Prostate gland (tissue), 2 donors: ENCODE measurements around the gene PDLIM1. TPM values are rescaled to one million over a fixed set of nuclear protein-coding genes. Genes with fewer than 3 reads are reported as not detected.

Experiments
- DNase-seq: peaks from one replicate; pipeline ENCODE4 v3.0.0-alpha.2; 2019; ENCODE audit warnings: low spot score
- H3K27ac ChIP-seq, 2 donors: fragments of 200-600 bp; sonication (generic); 2 replicates each; pipeline ENCODE4 v1.5.1; 2017 to 2019
- H3K27me3 ChIP-seq: fragments of 200-600 bp; sonication (generic); replicated peaks from 2 replicates; pipeline ENCODE4 v1.5.1; 2019; ENCODE audit not compliant: insufficient read depth
- H3K36me3 ChIP-seq, 2 donors: fragments of 200-600 bp; sonication (generic); 1 replicate in 1 of 2; 2 replicates in 1 of 2; pipeline versions ENCODE4 v1.5.1 to v1.8.1; 2017 to 2019
- H3K4me1 ChIP-seq: fragments of 200-600 bp; sonication (generic); replicated peaks from 2 replicates; pipeline ENCODE4 v1.5.1; 2019
- H3K4me3 ChIP-seq, 2 donors: fragments of 200-600 bp; sonication (generic); 2 replicates each; pipeline ENCODE4 v1.5.1; 2017 to 2019
- H3K9me3 ChIP-seq: fragments of 200-600 bp; sonication (generic); 2 replicates; pipeline ENCODE4 v1.5.1; 2017
- CTCF ChIP-seq, 4 experiments: fragments of 200-600 bp in 2 of 4; fragments of 450-650 bp in 2 of 4; sonication (generic) in 2 of 4; IDR thresholded peaks; 1 replicate in 3 of 4; 2 replicates in 1 of 4; pipeline ENCODE4 v1.5.1; 2016 to 2019; ENCODE audit warnings: antibody characterized with exemption in 4 of 4, mild to moderate bottlenecking in 2 of 4, moderate library complexity in 2 of 4
- POLR2A ChIP-seq: fragments of 450-650 bp; IDR thresholded peaks from one replicate; pipeline ENCODE4 v1.6.1; 2016; ENCODE audit warnings: antibody characterized with exemption, mild to moderate bottlenecking
- POLR2AphosphoS5 ChIP-seq: sonication (generic); formaldehyde crosslinking; IDR thresholded peaks from one replicate; pipeline ENCODE4 v1.6.1; 2017; ENCODE audit warnings: antibody characterized with exemption
- WGBS: methylation state at CpG from one replicate; pipeline ENCODE4 v1.1.5; 2018; 5-methylcytosine and 5-hydroxymethylcytosine counted together
- intact Hi-C: fragments of 100-400 bp; cut with DNase I; formaldehyde crosslinking; loops from one replicate; pipeline ENCODE4 v1.14.2; 2022
- total RNA-seq, 2 donors: library from RNA; depleted of rRNA; stranded (reverse); fragments of >200 nt; gene quantifications; one replicate each; pipeline ENCODE4 v1.1.0, GENCODE V29; 2016

Gene PDLIM1
- total RNA-seq, 2 donors from 2014 or later = 63.2 to 82.0 TPM

- H3K27me3 ChIP-seq = no peaks in the 10 kb centered on the region
- intact Hi-C loops = no loop called here
- no peak overlapping the region for H3K4me3 ChIP-seq
- no peak overlapping the region for H3K27ac ChIP-seq
- H3K4me1 ChIP-seq = no peaks in the 10 kb centered on the region
- H3K36me3 ChIP-seq = no peaks in the 10 kb centered on the region
- TF ChIP-seq POLR2AphosphoS5 (no peak), POLR2A (no peak), CTCF (IDR thresholded peaks at IDR 0.05) (no peak)
- no peak for DNase-seq
- H3K9me3 ChIP-seq = no peaks in the 10 kb centered on the region
Measured at GRCh38 chr10:95319239-95319638, 28.4 kb upstream of the PDLIM1 start.

- Histone ChIP-seq H3K4me1 (no peaks in the 10 kb centered on the region), H3K9me3 (no peaks in the 10 kb centered on the region), H3K27ac (no peak overlapping the region), H3K4me3 (no peak overlapping the region), H3K36me3 (no peaks in the 10 kb centered on the region), H3K27me3 (no peaks in the 10 kb centered on the region)
- WGBS = 96% methylated on average over 2 of the region's 2 CpGs
- no peak for DNase-seq
- intact Hi-C loops = no loop called here
- TF ChIP-seq CTCF (IDR thresholded peaks at IDR 0.05) = no peak
- TF ChIP-seq POLR2A = no peak
- TF ChIP-seq POLR2AphosphoS5 = no peak
Measured at GRCh38 chr10:95315509-95315908, 24.7 kb upstream of the PDLIM1 start.

DNA sequence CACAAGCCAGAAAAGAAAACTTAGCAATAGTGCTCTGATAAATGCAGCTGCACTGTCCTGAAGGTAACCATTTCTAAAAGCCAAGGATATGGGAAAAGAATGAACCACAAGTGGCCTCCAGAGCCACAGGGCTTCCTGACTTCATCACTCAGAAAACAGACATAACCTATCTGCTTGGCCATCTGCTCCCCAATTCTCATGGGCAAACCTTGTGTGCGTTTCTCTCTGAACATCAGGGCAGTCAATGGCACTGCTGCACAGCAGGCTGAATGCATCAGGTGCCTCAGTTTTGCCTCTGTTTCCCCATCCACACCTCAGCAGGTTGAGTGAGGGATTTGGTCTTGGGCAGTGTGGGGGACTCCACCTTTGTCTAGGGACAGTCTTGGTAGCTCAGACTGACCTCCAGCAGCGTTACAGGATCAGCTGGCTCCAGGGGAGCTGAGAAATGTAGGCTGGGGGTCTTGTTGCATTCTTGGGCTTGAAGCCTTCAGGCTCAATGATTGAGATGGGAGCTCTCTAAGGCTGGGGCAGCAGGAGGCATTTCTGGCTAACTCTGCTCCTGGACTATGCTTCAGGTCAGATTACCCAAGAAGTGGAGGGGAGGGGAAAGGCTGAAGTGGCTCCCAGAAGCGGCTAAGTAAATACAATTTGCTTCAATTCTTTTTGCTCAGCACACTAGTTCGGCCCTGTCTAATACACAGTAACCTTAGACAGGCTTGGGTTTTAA, 23.6 kb upstream of the PDLIM1 start:
- no peak for DNase-seq
- H3K36me3 ChIP-seq = no peaks in the 10 kb centered on the region
- TF ChIP-seq POLR2A (no peak), CTCF (IDR thresholded peaks at IDR 0.05) (no peak), POLR2AphosphoS5 (no peak)
- 87% methylated on average over 4 of the region's 4 CpGs for WGBS
- no peaks in the 10 kb centered on the region for H3K9me3 ChIP-seq
- H3K4me3 ChIP-seq = no peak overlapping the region
- H3K27ac ChIP-seq = no peak overlapping the region
- intact Hi-C loops = no loop called here
- no peaks in the 10 kb centered on the region for H3K4me1 ChIP-seq
- H3K27me3 ChIP-seq = no peaks in the 10 kb centered on the region

DNA sequence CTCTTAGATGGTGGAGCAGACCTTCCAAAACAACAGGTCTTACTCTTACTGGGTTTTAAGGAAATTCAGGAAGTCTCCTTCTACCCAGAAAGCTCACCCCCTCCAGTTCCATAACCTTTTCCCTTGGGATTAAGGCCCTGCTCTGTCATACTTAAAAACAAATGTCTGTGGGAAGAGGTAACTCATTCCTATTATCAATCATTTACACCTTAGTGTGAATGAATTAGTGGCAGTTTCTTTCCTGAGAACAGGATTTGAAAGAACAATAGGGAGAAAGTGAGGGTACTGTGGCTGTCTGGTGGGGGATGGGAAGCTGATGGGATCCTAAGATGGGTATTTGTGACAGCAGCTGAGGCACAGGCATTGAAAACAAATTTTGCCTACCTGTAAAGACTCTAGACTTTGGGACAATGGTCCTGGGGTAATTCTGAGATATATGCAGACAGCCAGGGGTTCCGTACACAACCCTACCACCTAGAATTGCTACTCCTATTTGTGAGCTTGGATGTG, 22.2 kb upstream of the PDLIM1 start:
- no peak overlapping the region for H3K27ac ChIP-seq
- no peak for DNase-seq
- no peaks in the 10 kb centered on the region for H3K27me3 ChIP-seq
- WGBS = 74% methylated on average over 1 of the region's 1 CpG
- H3K4me3 ChIP-seq = no peak overlapping the region
- H3K36me3 ChIP-seq = no peaks in the 10 kb centered on the region
- TF ChIP-seq POLR2A (no peak), POLR2AphosphoS5 (no peak), CTCF (IDR thresholded peaks at IDR 0.05) (no peak)
- no peaks in the 10 kb centered on the region for H3K9me3 ChIP-seq
- intact Hi-C loops = no loop called here
- H3K4me1 ChIP-seq = no peaks in the 10 kb centered on the region

- Histone ChIP-seq H3K27ac (no peak overlapping the region), H3K9me3 (no peaks in the 10 kb centered on the region), H3K4me3 (no peak overlapping the region), H3K27me3 (no peaks in the 10 kb centered on the region), H3K4me1 (no peaks in the 10 kb centered on the region), H3K36me3 (no peaks in the 10 kb centered on the region)
- intact Hi-C loops = no loop called here
- no peak for DNase-seq
- no peak for TF ChIP-seq POLR2AphosphoS5
- TF ChIP-seq CTCF (IDR thresholded peaks at IDR 0.05) = no peak
- TF ChIP-seq POLR2A = no peak
- 72% methylated on average over 6 of the region's 6 CpGs for WGBS
Measured at GRCh38 chr10:95312257-95312656, 21.5 kb upstream of the PDLIM1 start.
